ENCODE measurements around the gene TGFB2.

Gene TGFB2

DNA sequence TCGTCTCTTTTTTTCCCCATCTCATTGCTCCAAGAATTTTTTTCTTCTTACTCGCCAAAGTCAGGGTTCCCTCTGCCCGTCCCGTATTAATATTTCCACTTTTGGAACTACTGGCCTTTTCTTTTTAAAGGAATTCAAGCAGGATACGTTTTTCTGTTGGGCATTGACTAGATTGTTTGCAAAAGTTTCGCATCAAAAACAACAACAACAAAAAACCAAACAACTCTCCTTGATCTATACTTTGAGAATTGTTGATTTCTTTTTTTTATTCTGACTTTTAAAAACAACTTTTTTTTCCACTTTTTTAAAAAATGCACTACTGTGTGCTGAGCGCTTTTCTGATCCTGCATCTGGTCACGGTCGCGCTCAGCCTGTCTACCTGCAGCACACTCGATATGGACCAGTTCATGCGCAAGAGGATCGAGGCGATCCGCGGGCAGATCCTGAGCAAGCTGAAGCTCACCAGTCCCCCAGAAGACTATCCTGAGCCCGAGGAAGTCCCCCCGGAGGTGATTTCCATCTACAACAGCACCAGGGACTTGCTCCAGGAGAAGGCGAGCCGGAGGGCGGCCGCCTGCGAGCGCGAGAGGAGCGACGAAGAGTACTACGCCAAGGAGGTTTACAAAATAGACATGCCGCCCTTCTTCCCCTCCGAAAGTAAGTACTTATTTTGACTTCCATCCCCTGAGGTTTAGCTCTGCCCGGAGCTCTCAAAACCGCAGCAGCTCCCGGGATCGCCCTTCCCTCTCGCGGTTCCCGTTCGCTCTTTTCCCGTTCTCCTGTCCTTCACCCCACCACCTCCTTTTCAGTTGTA, 1.5 kb downstream of the TGFB2 start:
- peak; percentile 31 for DNase-seq (ENCODE audit: low read depth)
- TF ChIP-seq, protein P1, sequence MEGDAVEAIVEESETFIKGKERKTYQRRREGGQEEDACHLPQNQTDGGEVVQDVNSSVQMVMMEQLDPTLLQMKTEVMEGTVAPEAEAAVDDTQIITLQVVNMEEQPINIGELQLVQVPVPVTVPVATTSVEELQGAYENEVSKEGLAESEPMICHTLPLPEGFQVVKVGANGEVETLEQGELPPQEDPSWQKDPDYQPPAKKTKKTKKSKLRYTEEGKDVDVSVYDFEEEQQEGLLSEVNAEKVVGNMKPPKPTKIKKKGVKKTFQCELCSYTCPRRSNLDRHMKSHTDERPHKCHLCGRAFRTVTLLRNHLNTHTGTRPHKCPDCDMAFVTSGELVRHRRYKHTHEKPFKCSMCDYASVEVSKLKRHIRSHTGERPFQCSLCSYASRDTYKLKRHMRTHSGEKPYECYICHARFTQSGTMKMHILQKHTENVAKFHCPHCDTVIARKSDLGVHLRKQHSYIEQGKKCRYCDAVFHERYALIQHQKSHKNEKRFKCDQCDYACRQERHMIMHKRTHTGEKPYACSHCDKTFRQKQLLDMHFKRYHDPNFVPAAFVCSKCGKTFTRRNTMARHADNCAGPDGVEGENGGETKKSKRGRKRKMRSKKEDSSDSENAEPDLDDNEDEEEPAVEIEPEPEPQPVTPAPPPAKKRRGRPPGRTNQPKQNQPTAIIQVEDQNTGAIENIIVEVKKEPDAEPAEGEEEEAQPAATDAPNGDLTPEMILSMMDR (conservative IDR thresholded peaks at IDR 0.05; ENCODE audit: low read length): no peak
- peak overlapping the region; percentile 70 for H3K4me3 ChIP-seq (ENCODE audit: low read length)

DNA sequence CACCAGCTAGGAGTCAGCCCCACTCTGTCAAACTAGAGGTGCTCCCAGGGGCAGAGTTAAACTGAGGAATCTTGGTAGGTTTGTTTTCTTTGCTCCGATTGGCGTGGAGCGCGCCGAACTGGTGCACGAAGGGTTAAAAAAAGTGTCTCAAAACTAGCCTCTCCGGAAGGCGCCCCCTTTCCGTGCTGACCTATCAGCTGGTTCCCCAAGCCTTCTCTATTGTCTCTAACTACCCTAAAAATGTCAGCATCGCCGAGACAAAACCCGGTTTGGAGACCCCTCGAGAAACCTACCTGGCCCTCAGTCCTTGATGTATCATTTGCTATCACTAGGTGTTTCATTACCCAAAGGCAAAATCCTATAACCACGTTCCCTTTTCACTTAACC, 2.2 kb downstream of the TGFB2 start:
- no peak for DNase-seq (ENCODE audit: low read depth)
- TF ChIP-seq, protein P1 (conservative IDR thresholded peaks at IDR 0.05; ENCODE audit: low read length): 0 out of 2 replicates have a peak, but pooled peaks have one; percentile 12
- H3K4me3 ChIP-seq (ENCODE audit: low read length): peak overlapping the region; percentile 70

DNA sequence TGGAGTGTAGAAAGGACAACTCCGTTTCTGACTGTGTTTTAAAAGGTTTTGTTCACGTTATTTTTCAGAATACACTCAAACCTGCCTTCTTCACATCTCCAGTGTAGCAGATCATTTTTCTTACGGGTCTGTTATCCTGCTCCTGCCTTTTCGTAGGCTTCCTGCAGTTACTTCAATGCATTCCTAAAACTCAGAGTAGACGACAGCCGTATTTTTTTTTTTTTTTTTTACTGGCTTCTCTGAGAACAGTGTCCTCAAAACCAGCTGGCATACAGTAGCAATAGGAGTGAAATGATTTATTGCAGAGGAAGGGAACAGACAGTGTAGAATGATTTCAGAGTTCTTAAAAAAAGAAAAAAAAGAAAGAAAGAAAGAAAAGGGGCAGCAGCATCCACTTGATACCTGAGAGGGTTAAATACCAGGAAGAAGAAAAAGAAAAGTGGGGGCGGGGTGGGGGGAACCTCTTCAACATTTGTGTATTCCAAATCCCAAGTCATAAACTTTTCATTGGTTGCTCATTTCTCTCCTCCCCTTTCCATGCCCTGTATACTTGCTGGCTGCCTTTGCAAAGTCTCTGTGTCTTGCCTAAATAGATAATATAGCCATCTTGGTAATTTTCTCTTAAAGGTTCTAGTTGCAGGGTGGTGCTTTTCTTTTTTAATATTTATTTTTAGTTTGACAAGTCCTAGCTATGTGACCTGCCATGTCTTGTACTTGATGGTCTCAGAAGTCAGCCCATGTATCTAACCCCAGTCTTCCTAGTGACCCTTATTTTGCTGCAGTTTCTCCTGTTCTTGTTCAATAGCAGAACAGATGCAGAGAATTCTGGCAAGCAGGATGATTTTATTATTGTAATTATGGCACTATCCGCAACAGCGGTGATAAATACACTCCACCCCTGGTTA, 2.8 kb downstream of the TGFB2 start:
- DNase-seq (ENCODE audit: low read depth): no peak
- H3K4me3 ChIP-seq (ENCODE audit: low read length): peak overlapping the region; percentile 70
- TF ChIP-seq, protein P1 (conservative IDR thresholded peaks at IDR 0.05; ENCODE audit: low read length): no peak

DNA sequence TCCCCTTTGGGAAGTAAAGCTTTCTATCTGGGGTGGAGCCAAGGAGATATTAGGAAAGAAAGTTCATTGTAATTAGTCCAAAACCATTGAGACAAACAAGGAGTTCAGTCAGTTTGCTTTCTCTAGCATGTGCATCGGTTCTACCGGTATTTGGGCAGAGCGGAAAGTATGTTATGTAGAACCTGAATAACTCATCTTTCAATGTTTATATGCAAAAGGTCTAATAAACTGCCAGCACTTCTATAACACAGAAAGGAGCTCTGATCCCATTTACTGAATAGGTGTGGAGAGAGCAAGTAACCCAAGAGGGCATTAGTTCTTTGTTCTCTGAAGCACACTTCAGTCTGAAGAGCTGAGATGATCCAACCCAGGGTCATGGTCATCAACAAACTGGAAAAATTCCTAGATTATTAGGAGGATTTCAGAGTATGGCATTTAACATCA, 3.5 kb downstream of the TGFB2 start:
- DNase-seq (ENCODE audit: low read depth): no peak
- TF ChIP-seq, protein P1 (conservative IDR thresholded peaks at IDR 0.05; ENCODE audit: low read length): no peak
- H3K4me3 ChIP-seq (ENCODE audit: low read length): no peak overlapping the region

DNA sequence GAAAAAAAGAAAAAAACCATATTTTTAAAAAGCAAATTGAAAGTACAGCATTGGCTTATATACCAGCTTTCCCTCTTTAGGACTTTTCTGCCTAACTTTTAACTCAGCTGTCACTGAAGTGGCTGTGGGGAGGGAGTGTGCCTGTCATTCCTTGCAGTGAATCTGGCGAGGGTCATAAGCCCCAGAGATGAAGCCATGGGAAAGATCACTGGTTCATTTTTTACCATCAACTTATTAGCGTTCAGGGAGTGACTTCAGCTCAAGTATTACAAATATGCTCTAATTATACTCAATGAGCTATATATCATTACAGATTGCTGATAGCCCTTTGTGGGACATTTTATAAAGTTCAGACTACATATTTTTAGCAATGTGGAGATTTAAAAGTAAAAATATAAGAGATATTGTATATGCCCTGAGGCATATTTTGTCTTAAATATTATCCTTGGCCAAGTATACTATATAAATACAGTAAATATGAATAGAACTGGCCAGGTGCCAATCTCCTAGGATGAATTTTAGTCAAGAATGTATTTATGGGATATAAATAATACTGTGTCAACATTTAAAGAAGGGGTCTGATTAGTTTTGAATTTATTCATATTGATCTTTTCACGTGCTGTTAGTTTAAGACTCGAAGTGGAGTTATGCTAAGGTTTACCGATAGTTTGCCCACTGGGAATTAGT, 4.4 kb downstream of the TGFB2 start:
- no peak for DNase-seq (ENCODE audit: low read depth)
- TF ChIP-seq, protein P1 (conservative IDR thresholded peaks at IDR 0.05; ENCODE audit: low read length): no peak
- no peak overlapping the region for H3K4me3 ChIP-seq (ENCODE audit: low read length)

DNA sequence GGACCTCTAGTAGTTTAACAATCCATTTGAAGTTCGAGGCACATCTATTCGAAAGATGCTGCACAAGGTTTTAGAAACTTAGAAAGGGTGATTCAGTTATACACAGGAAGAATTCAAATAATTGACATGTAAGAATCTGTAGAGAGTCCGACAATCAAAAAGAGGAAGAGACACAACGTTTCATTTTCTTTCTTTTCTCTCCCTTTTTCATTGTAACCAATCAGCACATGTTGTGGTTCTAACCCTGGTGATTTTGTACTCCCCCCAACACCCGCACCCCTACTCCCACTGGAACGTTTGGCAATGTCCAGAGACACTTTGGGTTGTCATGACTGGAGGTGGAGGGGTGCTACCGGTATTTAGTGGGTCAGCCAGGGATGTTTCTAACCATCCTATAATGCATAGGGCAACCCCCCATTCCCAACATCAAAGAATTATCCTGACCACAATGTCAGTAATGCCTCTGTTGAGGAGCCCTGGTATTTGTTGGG, 4.9 kb downstream of the TGFB2 start:
- H3K4me3 ChIP-seq (ENCODE audit: low read length): no peak overlapping the region
- TF ChIP-seq, protein P1 (conservative IDR thresholded peaks at IDR 0.05; ENCODE audit: low read length): no peak
- DNase-seq (ENCODE audit: low read depth): no peak

Data from AG10803 (cell line).